ENCODE results near the gene TRMT44.
A peak's percentile ranks its signal among the peaks of the same experiment; 100 is the strongest.

Gene TRMT44

DNA sequence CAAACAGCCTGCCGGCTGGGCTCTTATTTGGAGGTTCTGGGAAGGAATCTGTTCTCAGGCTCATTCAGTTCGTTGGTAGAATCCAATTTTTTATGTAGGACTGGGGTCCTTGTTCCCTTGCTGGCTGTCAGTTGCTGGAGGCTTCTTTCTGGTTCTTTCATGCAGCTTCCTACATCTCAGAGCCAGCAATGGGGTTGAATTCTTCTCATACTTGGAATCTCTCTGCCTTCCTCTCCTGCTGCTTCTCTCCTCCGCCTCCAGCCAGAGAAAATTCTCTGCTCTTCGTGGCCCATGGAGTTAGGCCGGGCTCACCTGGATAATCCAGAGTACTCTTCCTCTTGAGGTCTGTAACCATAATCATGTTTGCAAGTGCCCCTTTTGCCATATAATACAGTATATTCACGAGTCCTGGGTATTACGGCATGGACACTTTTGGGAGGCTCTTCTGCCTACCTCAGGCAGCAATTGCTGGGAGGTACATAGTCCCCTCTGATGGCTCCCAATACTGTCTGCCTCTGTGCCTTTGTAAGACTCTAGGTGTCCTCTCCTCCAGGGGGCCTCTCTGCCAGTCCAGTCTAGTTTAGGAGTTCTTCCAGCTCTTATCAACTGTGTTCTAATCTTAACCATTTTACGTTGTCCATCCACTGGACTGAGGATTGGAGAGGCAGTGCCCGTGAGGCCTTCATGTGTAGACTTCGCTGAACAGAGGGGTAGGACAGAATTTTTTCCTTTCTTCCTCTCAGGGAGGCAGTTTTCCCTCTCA, 2.2 kb downstream of the TRMT44 start:
- Histone ChIP-seq H3K9me3 (ENCODE audit: insufficient read depth, low read length, severe bottlenecking) (no peaks in the 10 kb centered on the region), H3K4me2 (ENCODE audit: insufficient read depth, low read length) (peak overlapping the region; percentile 88), H3K4me1 (ENCODE audit: insufficient read depth, low read length) (peaks cover 43% of the 10 kb centered on the region), H3K27ac (ENCODE audit: low read length) (no peak overlapping the region), H3K27me3 (ENCODE audit: insufficient read depth, low read length, poor library complexity) (no peaks in the 10 kb centered on the region), H4K20me1 (ENCODE audit: insufficient read depth, low read length) (peaks cover 39% of the 10 kb centered on the region), H3K36me3 (ENCODE audit: insufficient read depth, low read length) (peaks cover 23% of the 10 kb centered on the region), H2AFZ (ENCODE audit: low read depth, low read length) (no peak overlapping the region), H3K9ac (ENCODE audit: low read depth, low read length) (peak overlapping the region; percentile 64), H3K79me2 (ENCODE audit: insufficient read depth, low read length) (peaks cover 78% of the 10 kb centered on the region), H3K4me3 (ENCODE audit: low read depth in 1 of 2, low read length in 2 of 2) (peak overlapping the region in 1 of 2 experiments; percentile 70; a peak in 3 of 4 replicates)
- TF ChIP-seq EZH2 (IDR thresholded peaks at IDR 0.05; ENCODE audit: borderline replicate concordance, low read depth, low read length, severe bottlenecking), result no peak
- TF ChIP-seq, protein P1, sequence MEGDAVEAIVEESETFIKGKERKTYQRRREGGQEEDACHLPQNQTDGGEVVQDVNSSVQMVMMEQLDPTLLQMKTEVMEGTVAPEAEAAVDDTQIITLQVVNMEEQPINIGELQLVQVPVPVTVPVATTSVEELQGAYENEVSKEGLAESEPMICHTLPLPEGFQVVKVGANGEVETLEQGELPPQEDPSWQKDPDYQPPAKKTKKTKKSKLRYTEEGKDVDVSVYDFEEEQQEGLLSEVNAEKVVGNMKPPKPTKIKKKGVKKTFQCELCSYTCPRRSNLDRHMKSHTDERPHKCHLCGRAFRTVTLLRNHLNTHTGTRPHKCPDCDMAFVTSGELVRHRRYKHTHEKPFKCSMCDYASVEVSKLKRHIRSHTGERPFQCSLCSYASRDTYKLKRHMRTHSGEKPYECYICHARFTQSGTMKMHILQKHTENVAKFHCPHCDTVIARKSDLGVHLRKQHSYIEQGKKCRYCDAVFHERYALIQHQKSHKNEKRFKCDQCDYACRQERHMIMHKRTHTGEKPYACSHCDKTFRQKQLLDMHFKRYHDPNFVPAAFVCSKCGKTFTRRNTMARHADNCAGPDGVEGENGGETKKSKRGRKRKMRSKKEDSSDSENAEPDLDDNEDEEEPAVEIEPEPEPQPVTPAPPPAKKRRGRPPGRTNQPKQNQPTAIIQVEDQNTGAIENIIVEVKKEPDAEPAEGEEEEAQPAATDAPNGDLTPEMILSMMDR (IDR thresholded peaks at IDR 0.05; ENCODE audit: borderline replicate concordance, extremely low read depth, low read length, poor library complexity, severe bottlenecking), result no peak
- no peak for DNase-seq
- no peak for ATAC-seq (ENCODE audit: insufficient read depth, low read depth)

DNA sequence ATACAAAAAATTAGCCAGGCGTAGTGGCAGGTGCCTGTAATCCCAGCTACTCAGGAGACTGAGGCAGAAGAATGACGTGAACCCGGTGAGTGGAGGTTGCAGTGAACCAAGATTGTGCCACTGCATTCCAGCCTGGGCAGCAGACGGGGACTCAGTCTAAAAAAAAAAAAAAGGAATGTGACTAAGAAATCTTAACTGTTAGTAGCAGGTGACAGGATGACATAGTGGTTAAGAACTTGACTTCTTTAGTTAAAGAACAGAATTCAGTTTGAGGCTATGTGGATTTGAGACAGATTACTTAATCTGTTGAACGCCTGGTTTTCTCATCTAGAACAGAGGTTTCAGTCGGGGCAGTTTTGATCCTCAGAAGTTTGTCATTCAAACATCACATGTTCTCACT, 3.2 kb downstream of the TRMT44 start:
- peaks cover 73% of the 10 kb centered on the region for H3K79me2 ChIP-seq (ENCODE audit: insufficient read depth, low read length)
- H3K27ac ChIP-seq (ENCODE audit: low read length), result no peak overlapping the region
- ATAC-seq (ENCODE audit: insufficient read depth, low read depth) (no peak), DNase-seq (no peak)
- H2AFZ ChIP-seq (ENCODE audit: low read depth, low read length), result no peak overlapping the region
- H3K27me3 ChIP-seq (ENCODE audit: insufficient read depth, low read length, poor library complexity), result no peaks in the 10 kb centered on the region
- TF ChIP-seq, protein P1 (IDR thresholded peaks at IDR 0.05; ENCODE audit: borderline replicate concordance, extremely low read depth, low read length, poor library complexity, severe bottlenecking), result no peak
- no peak for TF ChIP-seq EZH2 (IDR thresholded peaks at IDR 0.05; ENCODE audit: borderline replicate concordance, low read depth, low read length, severe bottlenecking)
- H3K4me3 ChIP-seq (ENCODE audit: low read depth in 1 of 2, low read length in 2 of 2), result no peak overlapping the region
- peaks cover 40% of the 10 kb centered on the region for H3K4me1 ChIP-seq (ENCODE audit: insufficient read depth, low read length)
- H4K20me1 ChIP-seq (ENCODE audit: insufficient read depth, low read length), result peaks cover 43% of the 10 kb centered on the region
- no peaks in the 10 kb centered on the region for H3K9me3 ChIP-seq (ENCODE audit: insufficient read depth, low read length, severe bottlenecking)
- H3K9ac ChIP-seq (ENCODE audit: low read depth, low read length), result no peak overlapping the region; the same call in 1 of the 2 replicates
- peak overlapping the region; percentile 88; the same call in 1 of the 2 replicates for H3K4me2 ChIP-seq (ENCODE audit: insufficient read depth, low read length)
- H3K36me3 ChIP-seq (ENCODE audit: insufficient read depth, low read length), result peaks cover 33% of the 10 kb centered on the region

DNA sequence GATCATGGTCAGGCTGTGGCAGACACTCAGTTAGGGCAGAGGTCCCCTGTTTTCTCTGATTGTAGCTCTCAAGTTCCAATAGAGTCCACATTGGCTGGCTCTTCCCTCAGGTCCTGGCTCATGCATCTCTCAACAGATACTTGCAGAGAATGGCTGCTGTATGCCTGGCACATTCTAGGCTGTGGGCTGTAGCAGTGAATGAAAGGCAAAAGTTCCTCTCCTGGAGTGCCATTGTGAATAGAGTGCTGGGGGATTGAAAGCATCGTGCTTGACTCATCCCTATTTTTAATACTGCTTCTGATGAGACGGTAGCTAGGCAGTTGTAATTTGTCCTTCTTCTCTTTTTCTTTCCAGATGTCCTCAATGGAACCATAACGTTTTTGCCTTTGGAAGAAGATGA, 5.5 kb downstream of the TRMT44 start:
- H3K79me2 ChIP-seq (ENCODE audit: insufficient read depth, low read length), result peaks cover 51% of the 10 kb centered on the region
- ATAC-seq (ENCODE audit: insufficient read depth, low read depth), result no peak

More for the DNA sequence above, 5.5 kb downstream of the TRMT44 start:
- Histone ChIP-seq H3K9me3 (ENCODE audit: insufficient read depth, low read length, severe bottlenecking) (no peaks in the 10 kb centered on the region), H4K20me1 (ENCODE audit: insufficient read depth, low read length) (peaks cover 46% of the 10 kb centered on the region), H3K27me3 (ENCODE audit: insufficient read depth, low read length, poor library complexity) (no peaks in the 10 kb centered on the region), H3K4me3 (ENCODE audit: low read depth in 1 of 2, low read length in 2 of 2) (no peak overlapping the region), H2AFZ (ENCODE audit: low read depth, low read length) (no peak overlapping the region), H3K4me2 (ENCODE audit: insufficient read depth, low read length) (no peak overlapping the region), H3K36me3 (ENCODE audit: insufficient read depth, low read length) (peaks cover 55% of the 10 kb centered on the region), H3K4me1 (ENCODE audit: insufficient read depth, low read length) (peaks cover 25% of the 10 kb centered on the region), H3K9ac (ENCODE audit: low read depth, low read length) (no peak overlapping the region), H3K27ac (ENCODE audit: low read length) (no peak overlapping the region)
- no peak for DNase-seq
- TF ChIP-seq, protein P1 (IDR thresholded peaks at IDR 0.05; ENCODE audit: borderline replicate concordance, extremely low read depth, low read length, poor library complexity, severe bottlenecking), result no peak
- no peak for TF ChIP-seq EZH2 (IDR thresholded peaks at IDR 0.05; ENCODE audit: borderline replicate concordance, low read depth, low read length, severe bottlenecking)
